Epithelial cell of proximal tubule (primary cell): Measurements from ENCODE around the gene CADM1. TPM values are rescaled to one million over a fixed set of nuclear protein-coding genes. Genes with fewer than 3 reads are reported as not detected.

ENCODE experiments used
- DNase-seq: peaks from one replicate; pipeline ENCODE4 v3.0.0-alpha.2; 2011; ENCODE audit warnings: low read depth
- H3K4me3 ChIP-seq: 2 replicates; pipeline ENCODE4 v1.5.1; 2011; ENCODE audit warnings: low read depth, mild to moderate bottlenecking, low read length
- CTCF ChIP-seq: conservative IDR thresholded peaks from 2 replicates; pipeline ENCODE4 v1.5.1; 2012; ENCODE audit warnings: low read depth, mild to moderate bottlenecking, low read length
- total RNA-seq: library from RNA; depleted of rRNA; stranded (reverse); fragments of >200 nt; gene quantifications from 2 replicates; pipeline ENCODE4 v1.2.3, GENCODE V29; 2015

The CADM1 gene
- total RNA-seq, 1 donor from 2014 or later: 21.3 TPM

- TF ChIP-seq CTCF: no peak
- no peak for DNase-seq
- no peak overlapping the region for H3K4me3 ChIP-seq
These were observed 119.0 kb downstream of the CADM1 start for GRCh38 chr11:115385226-115385625.

- no peak for TF ChIP-seq CTCF
- DNase-seq: no peak
- no peak overlapping the region for H3K4me3 ChIP-seq
These were observed 120.0 kb downstream of the CADM1 start for GRCh38 chr11:115384236-115384635.

GRCh38 chr11:115383431-115383830, 120.8 kb downstream of the CADM1 start:
- no peak for DNase-seq
- no peak overlapping the region for H3K4me3 ChIP-seq
- no peak for TF ChIP-seq CTCF

GRCh38 chr11:115379528-115379927, 124.7 kb downstream of the CADM1 start:
- no peak overlapping the region for H3K4me3 ChIP-seq
- no peak for TF ChIP-seq CTCF
- DNase-seq: no peak

- no peak for TF ChIP-seq CTCF
- no peak overlapping the region for H3K4me3 ChIP-seq
- DNase-seq: no peak
These were observed 125.7 kb downstream of the CADM1 start for GRCh38 chr11:115378557-115378956.

- TF ChIP-seq CTCF: no peak
- H3K4me3 ChIP-seq: no peak overlapping the region
- no peak for DNase-seq
These were observed 126.3 kb downstream of the CADM1 start for GRCh38 chr11:115377882-115378296.

GRCh38 chr11:115368616-115369015, 135.6 kb downstream of the CADM1 start:
- no peak for DNase-seq
- no peak for TF ChIP-seq CTCF
- no peak overlapping the region for H3K4me3 ChIP-seq
